HG03460 (cell line): ENCODE data around the gene NAPB.

Experiments used
- ATAC-seq: cut with Tn5 transposase; IDR thresholded peaks from one replicate; pipeline ENCODE4 v1.9.1; 2021; ENCODE audit not compliant: unreplicated experiment

NAPB gene

GRCh38 chr20:23369072-23369823 lies 52.0 kb downstream of the NAPB start:
- ATAC-seq = no peak

- no peak for ATAC-seq
Observed at GRCh38 chr20:23368316-23369071, 52.8 kb downstream of the NAPB start.

- ATAC-seq = no peak
Observed at GRCh38 chr20:23367770-23368169, 53.5 kb downstream of the NAPB start.

GRCh38 chr20:23366384-23366783 lies 54.9 kb downstream of the NAPB start:
- ATAC-seq = no peak

GRCh38 chr20:23365390-23366165 lies 55.7 kb downstream of the NAPB start:
- no peak for ATAC-seq

GRCh38 chr20:23363257-23363649 lies 58.0 kb downstream of the NAPB start:
- ATAC-seq = no peak

- ATAC-seq = peak; percentile 10
Observed at GRCh38 chr20:23362392-23363256, 58.7 kb downstream of the NAPB start.

GRCh38 chr20:23361476-23362391 lies 59.6 kb downstream of the NAPB start, which contains the start of gene GZF1:
Gene GZF1, plus strand, starts transcription at chr20:23362182. Its CDS starts 2,202 bp downstream, at chr20:23364384.
- peak; percentile 56 for ATAC-seq

GRCh38 chr20:23361119-23361475 lies 60.2 kb downstream of the NAPB start:
- no peak for ATAC-seq

GRCh38 chr20:23360531-23360930 lies 60.8 kb downstream of the NAPB start:
- ATAC-seq = no peak

- no peak for ATAC-seq
Observed at GRCh38 chr20:23358923-23359593, 62.2 kb downstream of the NAPB start.

GRCh38 chr20:23358563-23358906 lies 62.8 kb downstream of the NAPB start:
- no peak for ATAC-seq

- ATAC-seq = peak; percentile 70
Observed at GRCh38 chr20:23357767-23358562, 63.3 kb downstream of the NAPB start.

- no peak for ATAC-seq
Observed at GRCh38 chr20:23356203-23356602, 65.1 kb downstream of the NAPB start.

GRCh38 chr20:23350904-23351838 lies 70.1 kb downstream of the NAPB start:
- ATAC-seq = peak; percentile 24

- ATAC-seq = peak; percentile 87
Observed at GRCh38 chr20:23350196-23350903, 70.9 kb downstream of the NAPB start, which contains the start of gene NXT1. Gene NXT1, plus strand, starts transcription at chr20:23350791. Its CDS starts 3,251 bp downstream, at chr20:23354042.
